Thymus (tissue), 11 donors: ENCODE data around the gene ABHD16A. TPM values are rescaled to one million over a fixed set of nuclear protein-coding genes. Genes with fewer than 3 reads are reported as not detected.
A peak's percentile ranks its signal among the peaks of the same experiment; 100 is the strongest.

Experiments used
- DNase-seq, 9 donors: peaks; one replicate each; pipeline ENCODE4 v3.0.0-alpha.2; 2013; ENCODE audit warnings: low spot score in 9 of 9, low read depth in 6 of 9, missing footprints in 1 of 9
- H3K27ac ChIP-seq, 2 donors: one replicate each; pipeline ENCODE4 v1.5.1; 2013; ENCODE audit warnings: control low read depth in 1 of 2, low read depth in 1 of 2, low read length in 1 of 2, mild to moderate bottlenecking in 1 of 2, moderate library complexity in 1 of 2
- H3K27me3 ChIP-seq, 2 donors: one replicate each; pipeline ENCODE4 v1.5.1; 2013; ENCODE audit warnings: low read length in 1 of 2; ENCODE audit not compliant: control insufficient read depth in 2 of 2, insufficient read depth in 1 of 2
- H3K36me3 ChIP-seq, 2 donors: one replicate each; pipeline ENCODE4 v1.5.1; 2013; ENCODE audit warnings: low read length in 1 of 2, mild to moderate bottlenecking in 1 of 2, moderate library complexity in 1 of 2; ENCODE audit not compliant: control insufficient read depth in 2 of 2, insufficient read depth in 2 of 2
- H3K4me1 ChIP-seq, 2 donors: one replicate each; pipeline ENCODE4 v1.5.1; 2013; ENCODE audit warnings: low read length in 2 of 2; ENCODE audit not compliant: control insufficient read depth in 2 of 2, insufficient read depth in 2 of 2
- H3K4me3 ChIP-seq, 2 donors: one replicate each; pipeline ENCODE4 v1.5.1; 2013; ENCODE audit warnings: low read length in 2 of 2, control low read depth in 1 of 2, mild to moderate bottlenecking in 1 of 2
- H3K9me3 ChIP-seq, 2 donors: one replicate each; pipeline ENCODE4 v1.5.1; 2013; ENCODE audit warnings: low read length in 1 of 2, mild to moderate bottlenecking in 1 of 2; ENCODE audit not compliant: control insufficient read depth in 2 of 2, insufficient read depth in 1 of 2
- WGBS: extraction: QIAGEN DNeasy Blood & Tissue Kit; methylation state at CpG from one replicate; pipeline ENCODE4 v1.1.7; 2013; 5-methylcytosine and 5-hydroxymethylcytosine counted together
- polyA plus RNA-seq: library from polyadenylated mRNA; stranded (reverse); fragments of 200-250 nt; gene quantifications from one replicate; pipeline ENCODE4 v1.2.3, GENCODE V29; 2013
- total RNA-seq: library from RNA; stranded (reverse); fragments of 120-200 nt; gene quantifications from one replicate; pipeline ENCODE4 v1.2.4, GENCODE V29; 2013
- donor health status: healthy.

Gene ABHD16A
- total and polyA plus RNA-seq, 2 donors: 50.0 to 51.3 TPM

- peak overlapping the region; percentile 84 to 90 for H3K4me3 ChIP-seq
- H3K4me1 ChIP-seq: peaks cover 41 to 68% of the 10 kb centered on the region in 2 donors
- 95% methylated on average over 12 of the region's 12 CpGs for WGBS
- H3K27ac ChIP-seq: peak overlapping the region in 1 of 2 donors; percentile 73
- no peaks in the 10 kb centered on the region for H3K9me3 ChIP-seq
- peaks cover 18 to 44% of the 10 kb centered on the region in 2 donors for H3K36me3 ChIP-seq
- no peaks in the 10 kb centered on the region for H3K27me3 ChIP-seq
- DNase-seq: no peak
These were observed 41.6 kb downstream of the ABHD16A start for GRCh38 chr6:31661262-31662123.

GRCh38 chr6:31660381-31661261 lies 42.5 kb downstream of the ABHD16A start, which contains the start of gene C6orf47:
Gene C6orf47, minus strand, starts transcription at chr6:31660778. Its CDS starts 831 bp downstream, at chr6:31659947.
- peak in 6 of 9 donors; percentile 58 to 88 (median 74) for DNase-seq
- Histone ChIP-seq H3K4me3 (peak within 1 kb of the TSS; percentile 84 to 90), H3K27ac (peak within 1 kb of the TSS; percentile 79 to 88), H3K27me3 (no peaks in the 10 kb centered on the region), H3K4me1 (peaks cover 41 to 65% of the 10 kb centered on the region in 2 donors), H3K36me3 (peaks cover 18 to 48% of the 10 kb centered on the region in 2 donors), H3K9me3 (no peaks in the 10 kb centered on the region)
- WGBS: 1% methylated on average over 52 of the region's 52 CpGs

- Histone ChIP-seq H3K4me3 (peak overlapping the region; percentile 84 to 90), H3K4me1 (peaks cover 41 to 65% of the 10 kb centered on the region in 2 donors), H3K9me3 (no peaks in the 10 kb centered on the region), H3K27me3 (no peaks in the 10 kb centered on the region), H3K27ac (peak overlapping the region; percentile 79 to 88), H3K36me3 (peaks cover 18 to 54% of the 10 kb centered on the region in 2 donors)
- DNase-seq: peak in 1 of 9 donors; percentile 60
- WGBS: 50% methylated on average over 13 of the region's 13 CpGs
These were observed 43.3 kb downstream of the ABHD16A start for GRCh38 chr6:31659649-31660380.

GRCh38 chr6:31658983-31659648 lies 44.0 kb downstream of the ABHD16A start:
- Histone ChIP-seq H3K36me3 (peaks cover 18 to 54% of the 10 kb centered on the region in 2 donors), H3K4me3 (peak overlapping the region; percentile 84 to 90), H3K27me3 (no peaks in the 10 kb centered on the region), H3K9me3 (no peaks in the 10 kb centered on the region), H3K4me1 (peaks cover 38 to 62% of the 10 kb centered on the region in 2 donors), H3K27ac (no peak overlapping the region)
- no peak for DNase-seq
- 97% methylated on average over 13 of the region's 13 CpGs for whole genome bisulfite sequencing

- Histone ChIP-seq H3K4me3 (no peak overlapping the region), H3K36me3 (peaks cover 18 to 46% of the 10 kb centered on the region in 2 donors), H3K27ac (no peak overlapping the region), H3K4me1 (peaks cover 35 to 59% of the 10 kb centered on the region in 2 donors), H3K27me3 (no peaks in the 10 kb centered on the region), H3K9me3 (no peaks in the 10 kb centered on the region)
- no peak for DNase-seq
- WGBS: 97% methylated on average over 4 of the region's 4 CpGs
These were observed 44.9 kb downstream of the ABHD16A start for GRCh38 chr6:31658158-31658688.

GRCh38 chr6:31657406-31658157 lies 45.5 kb downstream of the ABHD16A start:
- no peak for DNase-seq
- peaks cover 18 to 42% of the 10 kb centered on the region in 2 donors for H3K36me3 ChIP-seq
- H3K4me1 ChIP-seq: peaks cover 29 to 54% of the 10 kb centered on the region in 2 donors
- no peak overlapping the region for H3K27ac ChIP-seq
- WGBS: 96% methylated on average over 6 of the region's 6 CpGs
- no peaks in the 10 kb centered on the region for H3K27me3 ChIP-seq
- H3K9me3 ChIP-seq: no peaks in the 10 kb centered on the region
- no peak overlapping the region for H3K4me3 ChIP-seq

GRCh38 chr6:31655349-31656237 lies 47.5 kb downstream of the ABHD16A start, which contains the start of gene APOM:
Gene APOM, plus strand, starts transcription at chr6:31655894. Its CDS starts 73 bp downstream, at chr6:31655967.
- DNase-seq: no peak
- Histone ChIP-seq H3K27me3 (no peaks in the 10 kb centered on the region), H3K4me3 (no peak within 1 kb of the TSS), H3K4me1 (peaks cover 22 to 46% of the 10 kb centered on the region in 2 donors), H3K36me3 (peaks cover 14 to 34% of the 10 kb centered on the region in 2 donors), H3K9me3 (no peaks in the 10 kb centered on the region), H3K27ac (no peak within 1 kb of the TSS)
- WGBS: 97% methylated on average over 8 of the region's 8 CpGs
